Measurements from ENCODE around the gene OR1E1. TPM values are rescaled to one million over a fixed set of nuclear protein-coding genes. Genes with fewer than 3 reads are reported as not detected.
"Not testable (repeated sequence)": the region's sequence is repeated elsewhere in the genome, so short reads cannot be mapped to it uniquely, and the experiment has no call there.

The OR1E1 gene
- total RNA-seq, 2 donors from 2014 or later: not detected

DNA sequence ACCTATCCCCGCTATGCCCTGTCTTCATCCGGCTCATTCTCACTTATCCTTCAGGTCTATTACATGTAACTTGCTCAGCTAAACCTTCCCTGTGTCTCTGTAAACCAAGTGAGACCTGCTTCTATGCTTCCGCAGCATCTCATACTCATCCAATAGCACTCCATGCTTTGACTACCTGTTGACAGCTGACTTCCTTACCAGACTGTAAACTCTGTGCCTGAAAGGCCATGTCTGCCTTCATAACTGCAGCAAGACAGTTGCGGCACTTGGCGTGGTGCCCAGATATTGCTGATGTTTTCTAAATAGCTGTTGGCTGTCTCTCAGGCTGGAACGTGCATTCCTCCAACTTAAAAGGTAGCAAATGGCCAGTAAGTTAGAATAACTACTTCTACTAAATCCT is 1.8 kb upstream of the OR1E1 start:
- no peak for TF ChIP-seq CTCF (IDR thresholded peaks at IDR 0.05)
- Histone ChIP-seq H3K4me3 (no peak overlapping the region), H3K9me3 (no peaks in the 10 kb centered on the region), H3K4me1 (ENCODE audit: control insufficient read depth in 1 of 2, low read depth in 2 of 2) (no peaks in the 10 kb centered on the region), H3K27me3 (replicated peaks; ENCODE audit: insufficient read depth) (no peaks in the 10 kb centered on the region), H3K36me3 (no peaks in the 10 kb centered on the region), H3K27ac (no peak overlapping the region)
- DNase-seq (ENCODE audit: low spot score) (no peak), ATAC-seq (ENCODE audit: insufficient number of reproducible peaks, low FRiP score, low read depth) (no peak)

DNA sequence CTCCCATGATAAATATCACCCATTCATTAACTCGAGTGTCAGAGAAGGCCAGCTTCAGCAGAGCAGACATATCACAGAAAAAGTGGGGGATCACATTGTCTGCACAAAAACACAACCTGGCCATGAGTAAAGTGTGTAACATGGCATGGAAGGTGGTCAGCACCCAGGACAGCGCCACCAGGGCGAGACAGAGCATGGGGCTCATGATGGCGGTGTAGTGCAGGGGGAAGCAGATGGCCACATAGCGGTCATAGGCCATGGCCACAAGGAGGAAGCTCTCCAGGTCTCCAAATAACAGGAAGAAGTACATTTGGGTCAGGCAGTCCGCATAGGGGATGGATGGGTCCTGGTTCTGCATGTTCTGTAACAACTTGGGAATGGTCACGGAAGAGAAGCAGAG is 409 bp downstream of the OR1E1 start:
- H3K4me1 ChIP-seq (ENCODE audit: control insufficient read depth in 1 of 2, low read depth in 2 of 2); H3K27ac ChIP-seq; H3K27me3 ChIP-seq (replicated peaks; ENCODE audit: insufficient read depth); H3K36me3 ChIP-seq; ATAC-seq (ENCODE audit: insufficient number of reproducible peaks, low FRiP score, low read depth); DNase-seq (ENCODE audit: low spot score); H3K4me3 ChIP-seq; H3K9me3 ChIP-seq: not testable (repeated sequence)

DNA sequence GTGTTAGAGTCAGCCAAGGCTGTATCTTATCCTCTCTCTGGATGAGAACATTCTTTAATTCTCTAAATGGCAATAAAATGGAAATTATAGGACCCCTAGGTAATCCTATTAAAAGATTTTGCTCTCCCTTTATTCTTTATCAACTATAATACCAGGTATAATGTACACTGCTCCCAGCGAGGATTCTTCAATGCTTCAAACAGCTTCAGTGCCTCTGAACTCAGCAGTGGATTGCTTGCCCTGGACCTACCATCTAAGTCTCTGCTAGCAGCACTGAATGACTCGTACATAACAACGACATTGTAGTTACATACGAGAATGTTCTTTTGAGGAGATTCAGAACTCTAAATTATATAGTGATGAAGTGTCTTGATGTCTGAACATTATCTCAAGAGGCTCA is 8.4 kb downstream of the OR1E1 start:
- no peak for TF ChIP-seq CTCF (IDR thresholded peaks at IDR 0.05)
- no peak for DNase-seq (ENCODE audit: low spot score)
- Histone ChIP-seq H3K4me1 (ENCODE audit: control insufficient read depth in 1 of 2, low read depth in 2 of 2) (no peaks in the 10 kb centered on the region), H3K9me3 (no peaks in the 10 kb centered on the region), H3K36me3 (no peaks in the 10 kb centered on the region), H3K27ac (no peak overlapping the region), H3K4me3 (no peak overlapping the region), H3K27me3 (replicated peaks; ENCODE audit: insufficient read depth) (no peaks in the 10 kb centered on the region)
- no peak for ATAC-seq (ENCODE audit: insufficient number of reproducible peaks, low FRiP score, low read depth)

DNA sequence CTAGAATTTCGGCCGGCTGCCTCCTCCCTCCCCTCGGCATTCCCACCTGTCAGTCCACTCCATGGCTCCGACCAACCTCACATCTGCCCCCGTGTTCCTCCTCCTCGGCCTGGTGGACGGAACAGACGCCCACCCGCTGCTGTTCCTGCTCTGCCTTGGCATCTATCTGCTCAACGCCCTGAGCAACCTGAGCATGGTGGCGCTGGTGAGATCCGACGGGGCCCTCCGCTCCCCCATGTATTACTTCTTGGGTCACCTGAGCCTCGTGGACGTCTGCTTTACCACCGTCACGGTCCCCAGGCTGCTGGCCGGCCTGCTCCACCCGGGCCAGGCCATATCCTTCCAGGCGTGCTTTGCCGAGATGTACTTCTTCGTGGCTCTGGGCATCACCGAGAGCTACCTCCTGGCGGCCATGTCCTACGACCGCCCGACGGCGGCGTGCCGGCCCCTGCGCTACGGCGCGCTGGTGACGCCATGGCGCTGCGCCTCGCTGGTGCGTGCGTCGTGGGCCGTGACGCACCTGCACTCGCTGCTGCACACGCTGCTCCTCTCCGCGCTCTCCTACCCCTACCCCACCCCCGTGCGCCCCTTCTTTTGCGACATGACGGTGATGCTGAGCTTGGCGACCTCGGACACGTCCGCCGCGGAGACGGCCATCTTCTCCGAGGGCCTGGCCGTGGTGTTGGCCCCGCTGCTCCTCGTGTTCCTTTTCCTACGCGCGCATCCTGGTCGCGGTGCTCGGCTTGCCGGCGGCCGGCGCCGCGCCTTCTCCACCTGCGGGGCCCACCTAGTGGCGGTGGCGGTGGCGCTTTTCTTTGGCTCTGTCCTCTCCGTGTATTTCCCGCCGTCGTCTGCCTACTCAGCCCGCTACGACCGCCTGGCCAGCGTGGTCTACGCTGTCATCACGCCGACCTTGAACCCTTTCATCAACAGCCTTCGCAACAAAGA is 12.1 kb downstream of the OR1E1 start, which contains the start of gene OR3A2:
Gene OR3A2, minus strand, starts transcription at position 440 of the 948 bp plus-strand sequence.
- ATAC-seq (ENCODE audit: insufficient number of reproducible peaks, low FRiP score, low read depth) (no peak), DNase-seq (ENCODE audit: low spot score) (no peak)
- no peak within 1 kb of the TSS for H3K4me3 ChIP-seq
- H3K36me3 ChIP-seq: no peaks in the 10 kb centered on the region
- H3K27ac ChIP-seq: no peak within 1 kb of the TSS
- H3K27me3 ChIP-seq (replicated peaks; ENCODE audit: insufficient read depth): no peaks in the 10 kb centered on the region
- H3K9me3 ChIP-seq: no peaks in the 10 kb centered on the region
- no peaks in the 10 kb centered on the region for H3K4me1 ChIP-seq (ENCODE audit: control insufficient read depth in 1 of 2, low read depth in 2 of 2)
- TF ChIP-seq CTCF (IDR thresholded peaks at IDR 0.05): no peak

GRCh38 chr17:3381957-3382356 is 16.3 kb downstream of the OR1E1 start:
- no peaks in the 10 kb centered on the region for H3K27me3 ChIP-seq (replicated peaks; ENCODE audit: insufficient read depth)
- no peaks in the 10 kb centered on the region for H3K9me3 ChIP-seq
- H3K4me3 ChIP-seq: no peak overlapping the region
- no peak for TF ChIP-seq CTCF (IDR thresholded peaks at IDR 0.05)
- no peak for ATAC-seq (ENCODE audit: insufficient number of reproducible peaks, low FRiP score, low read depth)
- no peaks in the 10 kb centered on the region for H3K36me3 ChIP-seq
- DNase-seq (ENCODE audit: low spot score): no peak
- no peak overlapping the region for H3K27ac ChIP-seq
- H3K4me1 ChIP-seq (ENCODE audit: control insufficient read depth in 1 of 2, low read depth in 2 of 2): no peaks in the 10 kb centered on the region

All from thoracic aorta (tissue), 2 donors.